Activated naive CD8-positive, alpha-beta T cell treated with anti-CD3 and anti-CD28 coated beads, Interleukin-2, amount 10 ng/mL, durations not matched to agents 7 days and 5 days (primary cell): ENCODE data around the gene SLC4A2. TPM values are rescaled to one million over a fixed set of nuclear protein-coding genes. Genes with fewer than 3 reads are reported as not detected.
"Not testable (repeated sequence)": the region's sequence is repeated elsewhere in the genome, so short reads cannot be mapped to it uniquely, and the experiment has no call there.

Experiments
- ATAC-seq: fragments of 150-1000 bp; cut with Tn5 transposase; one replicate; pipeline ENCODE4 v1.10.0; 2021; ENCODE audit warnings: low read depth, moderate library complexity
- POLR2A ChIA-PET: fragments of 350-600 bp; sonication (Branson Sonifier 250); formaldehyde crosslinking; loops from one replicate; lab custom pipeline; 2021; ENCODE audit warnings: antibody characterized with exemption; lab: Charles Lee
- DNase-seq: peaks from one replicate; pipeline ENCODE4 v3.0.0; 2021
- H3K27ac Mint-ChIP-seq: one replicate; pipeline ENCODE4 v1.8.0; 2022; ENCODE audit warnings: mild to moderate bottlenecking, mixed read lengths
- H3K27me3 Mint-ChIP-seq: one replicate; pipeline ENCODE4 v1.8.0; 2022; ENCODE audit warnings: mild to moderate bottlenecking, moderate library complexity, mixed read lengths
- H3K36me3 Mint-ChIP-seq: one replicate; pipeline ENCODE4 v1.8.0; 2021; ENCODE audit warnings: mild to moderate bottlenecking, mixed read lengths
- H3K4me1 Mint-ChIP-seq: one replicate; pipeline ENCODE4 v1.8.0; 2021; ENCODE audit warnings: mixed read lengths
- H3K4me3 Mint-ChIP-seq: one replicate; pipeline ENCODE4 v1.8.0; 2022; ENCODE audit warnings: mild to moderate bottlenecking, moderate library complexity, mixed read lengths
- H3K9me3 Mint-ChIP-seq: one replicate; pipeline ENCODE4 v1.8.0; 2021; ENCODE audit warnings: mixed read lengths
- total RNA-seq, 2 experiments: library from RNA; stranded (reverse); gene quantifications; one replicate each; pipeline ENCODE4 v1.2.3, GENCODE V29; 2021

Gene SLC4A2
- 10 to 100 TPM; 86.8 to 89.9 TPM for total RNA-seq

- no peaks in the 10 kb centered on the region for H3K27me3 Mint-ChIP-seq
- POLR2A ChIA-PET, result interaction anchor here (0.9 to 4.1 kb wide), 6 partner anchors 10 to 46 kb away, joined by 4 to 32 read pairs (median 7); partner anchors contain the start of genes ABCB8, FASTK and TMUB1
- peaks cover 28% of the 10 kb centered on the region for H3K4me1 Mint-ChIP-seq
- DNase-seq (peak; percentile 91), ATAC-seq (peak; percentile 8)
- H3K9me3 Mint-ChIP-seq, result no peaks in the 10 kb centered on the region
- H3K27ac Mint-ChIP-seq, result peak within 1 kb of the TSS; percentile 93
- H3K4me3 Mint-ChIP-seq, result peak within 1 kb of the TSS; percentile 98
- peaks cover 5% of the 10 kb centered on the region for H3K36me3 Mint-ChIP-seq
Observed at GRCh38 chr7:151059367-151060112, at the start of gene SLC4A2. SLC4A2 (plus strand) TSS chr7:151059589; CDS start chr7:151061988, 2,399 bp downstream.

DNA sequence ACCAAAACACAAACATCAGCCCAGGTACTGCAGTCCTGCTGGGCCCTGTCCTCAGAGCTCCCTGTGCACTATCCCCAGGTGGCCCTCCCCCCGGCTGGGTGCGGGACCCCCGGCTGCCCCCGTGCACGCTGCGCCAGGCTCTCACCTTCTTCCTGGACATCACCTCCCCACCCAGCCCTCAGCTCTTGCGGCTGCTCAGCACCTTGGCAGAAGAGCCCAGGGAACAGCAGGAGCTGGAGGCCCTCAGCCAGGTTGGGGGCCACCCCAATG, 49.4 kb upstream of the SLC4A2 start:
- peak overlapping the region; percentile 80 for H3K4me3 Mint-ChIP-seq
- DNase-seq (no peak), ATAC-seq (no peak)
- no peaks in the 10 kb centered on the region for H3K27me3 Mint-ChIP-seq
- H3K4me1 Mint-ChIP-seq, result peaks cover 48% of the 10 kb centered on the region
- no peaks in the 10 kb centered on the region for H3K9me3 Mint-ChIP-seq
- H3K27ac Mint-ChIP-seq, result peak overlapping the region; percentile 93
- H3K36me3 Mint-ChIP-seq, result peaks cover 5% of the 10 kb centered on the region
- POLR2A ChIA-PET, result interaction anchor here (0.6 to 2.2 kb wide), 6 partner anchors 9 to 143 kb away, joined by 3 to 11 read pairs (median 3); no protein-coding TSS in a partner anchor

DNA sequence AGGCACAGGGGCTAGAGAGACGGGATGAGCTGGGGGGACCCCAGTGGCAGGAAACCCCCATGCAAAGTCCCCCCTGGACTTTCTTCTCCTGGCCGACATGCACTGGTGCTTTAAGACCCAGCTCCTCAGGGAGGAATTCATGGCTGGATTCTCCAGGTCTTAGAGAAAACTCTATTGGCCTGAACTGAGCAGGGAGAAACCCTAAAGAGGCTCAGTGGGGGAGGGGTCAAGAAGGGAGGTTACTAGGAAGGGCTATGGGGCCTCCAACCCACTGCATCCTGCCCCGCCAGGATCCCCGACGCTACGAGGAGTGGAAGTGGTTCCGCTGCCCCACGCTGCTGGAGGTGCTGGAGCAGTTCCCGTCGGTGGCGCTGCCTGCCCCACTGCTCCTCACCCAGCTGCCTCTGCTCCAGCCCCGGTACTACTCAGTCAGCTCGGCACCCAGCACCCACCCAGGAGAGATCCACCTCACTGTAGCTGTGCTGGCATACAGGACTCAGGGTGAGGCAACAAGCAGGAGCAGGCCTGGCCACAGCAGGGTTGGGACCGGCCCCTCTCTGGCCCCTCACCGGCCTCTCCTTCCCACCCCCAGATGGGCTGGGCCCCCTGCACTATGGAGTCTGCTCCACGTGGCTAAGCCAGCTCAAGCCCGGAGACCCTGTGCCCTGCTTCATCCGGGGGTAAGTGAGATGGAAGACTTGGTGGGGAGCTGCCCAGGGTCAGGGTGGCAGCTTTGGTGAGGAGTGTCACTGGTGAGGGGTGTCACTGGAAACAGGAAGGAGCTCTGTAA, 48.9 kb upstream of the SLC4A2 start:
- H3K36me3 Mint-ChIP-seq, result peaks cover 5% of the 10 kb centered on the region
- POLR2A ChIA-PET, result interaction anchor here (0.7 to 2.2 kb wide), 7 partner anchors 9 to 101 kb away, joined by 3 to 11 read pairs (median 3); no protein-coding TSS in a partner anchor
- no peaks in the 10 kb centered on the region for H3K9me3 Mint-ChIP-seq

DNA sequence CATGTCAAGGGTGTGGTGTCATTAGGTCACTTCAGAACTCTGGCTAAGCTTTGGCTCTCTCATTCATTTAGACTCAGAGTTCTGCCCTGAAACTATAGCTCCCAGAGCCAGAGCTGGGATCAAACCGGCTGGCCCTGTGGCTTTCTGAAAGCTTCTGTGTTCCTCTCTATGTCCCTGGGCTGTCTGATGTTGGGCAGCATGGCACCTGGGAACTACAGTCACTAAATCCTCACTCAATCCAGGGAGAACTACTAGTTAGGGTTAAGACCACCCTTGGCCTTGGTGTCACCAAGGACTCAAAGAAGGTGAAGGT, 48.3 kb upstream of the SLC4A2 start:
- Mint-ChIP-seq H3K4me1 (peaks cover 55% of the 10 kb centered on the region), H3K9me3 (no peaks in the 10 kb centered on the region), H3K4me3 (peak overlapping the region; percentile 80), H3K36me3 (peaks cover 5% of the 10 kb centered on the region), H3K27ac (peak overlapping the region; percentile 93), H3K27me3 (no peaks in the 10 kb centered on the region)
- ATAC-seq, result no peak
- POLR2A ChIA-PET, result interaction anchor here (0.9 to 2.2 kb wide), 4 partner anchors 8 to 48 kb away, joined by 3 to 11 read pairs (median 4); no protein-coding TSS in a partner anchor
- no peak for DNase-seq

More for the DNA sequence above, 48.9 kb upstream of the SLC4A2 start:
- DNase-seq, result peak; percentile 60
- peak; percentile 25 for ATAC-seq
- Mint-ChIP-seq H3K4me3 (peak overlapping the region; percentile 80), H3K27me3 (no peaks in the 10 kb centered on the region), H3K27ac (peak overlapping the region; percentile 93), H3K4me1 (peaks cover 53% of the 10 kb centered on the region)

DNA sequence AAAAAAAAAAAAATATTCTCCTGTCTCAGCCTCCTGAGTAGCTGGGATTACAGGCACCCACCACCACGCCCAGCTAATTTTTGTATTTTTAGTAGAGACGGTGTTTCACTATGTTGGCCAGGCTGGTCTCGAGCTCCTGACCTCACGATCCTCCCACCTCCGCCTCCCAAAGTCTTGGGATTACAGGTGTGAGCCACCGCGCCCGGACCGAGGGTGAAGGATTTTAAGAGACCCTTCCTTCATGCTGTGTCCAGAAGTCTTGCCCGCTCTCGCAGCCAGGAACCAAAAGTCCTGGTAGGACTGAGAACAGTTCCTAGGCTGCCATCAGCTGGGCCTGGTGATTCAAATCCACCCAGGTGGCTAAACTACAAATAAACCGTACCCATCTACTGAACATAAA, 47.8 kb upstream of the SLC4A2 start:
- POLR2A ChIA-PET, result interaction anchor here (0.9 to 2.2 kb wide), 5 partner anchors 8 to 71 kb away, joined by 3 to 11 read pairs (median 4); partner anchors contain the start of gene TMUB1

GRCh38 chr7:151012031-151012692, 47.2 kb upstream of the SLC4A2 start:
- Mint-ChIP-seq H3K27me3 (no peaks in the 10 kb centered on the region), H3K27ac (peak overlapping the region; percentile 76), H3K4me3 (peak overlapping the region; percentile 54), H3K4me1 (peaks cover 61% of the 10 kb centered on the region), H3K36me3 (peaks cover 5% of the 10 kb centered on the region), H3K9me3 (no peaks in the 10 kb centered on the region)
- DNase-seq, result no peak
- POLR2A ChIA-PET, result interaction anchor here (1.1 kb wide), 1 partner anchor 71 kb away, joined by 4 read pairs; the partner anchor contains the start of gene TMUB1
- no peak for ATAC-seq

More for the DNA sequence above, 47.8 kb upstream of the SLC4A2 start:
- DNase-seq, H3K27me3 Mint-ChIP-seq, H3K36me3 Mint-ChIP-seq, ATAC-seq, H3K9me3 Mint-ChIP-seq: not testable (repeated sequence)
- Mint-ChIP-seq H3K4me3 (peak overlapping the region; percentile 28), H3K27ac (peak overlapping the region; percentile 76), H3K4me1 (peaks cover 59% of the 10 kb centered on the region)

GRCh38 chr7:151012911-151013347, 46.5 kb upstream of the SLC4A2 start:
- DNase-seq (no peak), ATAC-seq (no peak)
- H3K27ac Mint-ChIP-seq, result peak overlapping the region; percentile 76
- H3K9me3 Mint-ChIP-seq, result no peaks in the 10 kb centered on the region
- H3K4me3 Mint-ChIP-seq, result peak overlapping the region; percentile 54
- peaks cover 5% of the 10 kb centered on the region for H3K36me3 Mint-ChIP-seq
- POLR2A ChIA-PET, result interaction anchor here (0.9 to 1.1 kb wide), 2 partner anchors 19 to 68 kb away, joined by 3 to 4 read pairs; partner anchors contain the start of gene FASTK
- no peaks in the 10 kb centered on the region for H3K27me3 Mint-ChIP-seq
- H3K4me1 Mint-ChIP-seq, result peaks cover 62% of the 10 kb centered on the region

DNA sequence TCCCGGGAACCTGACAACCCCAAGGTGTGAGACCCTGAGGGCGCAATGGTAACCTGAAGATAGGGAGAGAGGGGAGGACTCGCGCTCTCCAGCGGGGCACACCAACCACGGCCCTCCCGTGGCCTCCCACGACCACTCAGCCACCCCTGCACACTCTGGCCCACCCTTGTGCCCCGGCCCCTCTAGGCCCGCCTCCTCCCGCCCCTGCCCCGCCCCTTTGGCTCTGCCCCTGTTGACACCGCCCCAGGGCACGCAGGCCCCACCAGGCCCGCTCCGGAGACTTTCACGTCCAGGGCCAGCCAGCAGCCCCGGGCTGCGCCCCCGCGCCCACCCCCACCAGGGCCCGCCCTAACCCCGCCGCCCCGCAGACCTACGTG, 46.0 kb upstream of the SLC4A2 start:
- no peaks in the 10 kb centered on the region for H3K9me3 Mint-ChIP-seq
- peak overlapping the region; percentile 98 for H3K27ac Mint-ChIP-seq
- POLR2A ChIA-PET, result interaction anchor here (0.8 to 1.1 kb wide), 5 partner anchors 15 to 67 kb away, joined by 3 to 9 read pairs (median 4); partner anchors contain the start of genes ABCB8, FASTK and SLC4A2
- no peak for DNase-seq
- peak overlapping the region; percentile 93 for H3K4me3 Mint-ChIP-seq
- H3K36me3 Mint-ChIP-seq, result peaks cover 5% of the 10 kb centered on the region
- no peaks in the 10 kb centered on the region for H3K27me3 Mint-ChIP-seq
- peaks cover 62% of the 10 kb centered on the region for H3K4me1 Mint-ChIP-seq
- no peak for ATAC-seq

GRCh38 chr7:151013733-151014497, 45.5 kb upstream of the SLC4A2 start:
- Mint-ChIP-seq H3K4me1 (peaks cover 61% of the 10 kb centered on the region), H3K9me3 (no peaks in the 10 kb centered on the region), H3K36me3 (peaks cover 5% of the 10 kb centered on the region), H3K4me3 (peak overlapping the region; percentile 93), H3K27me3 (peaks cover 2% of the 10 kb centered on the region), H3K27ac (peak overlapping the region; percentile 98)
- ATAC-seq, result peak; percentile 57
- POLR2A ChIA-PET, result interaction anchor here (0.8 to 1.4 kb wide), 8 partner anchors 12 to 67 kb away, joined by 3 to 9 read pairs (median 4); partner anchors contain the start of genes ABCB8, FASTK and SLC4A2
- peak; percentile 90 for DNase-seq

GRCh38 chr7:151014950-151015349, 44.4 kb upstream of the SLC4A2 start:
- peak overlapping the region; percentile 93 for H3K4me3 Mint-ChIP-seq
- POLR2A ChIA-PET, result interaction anchor here (0.6 to 1.4 kb wide), 5 partner anchors 11 to 109 kb away, joined by 3 to 4 read pairs (median 3); partner anchors contain the start of gene FASTK
- H3K4me1 Mint-ChIP-seq, result peaks cover 63% of the 10 kb centered on the region
- peak overlapping the region; percentile 98 for H3K27ac Mint-ChIP-seq
- DNase-seq (no peak), ATAC-seq (no peak)
- H3K9me3 Mint-ChIP-seq, result no peaks in the 10 kb centered on the region
- H3K27me3 Mint-ChIP-seq, result peaks cover 8% of the 10 kb centered on the region
- H3K36me3 Mint-ChIP-seq, result peaks cover 5% of the 10 kb centered on the region

- POLR2A ChIA-PET, result no interaction called here
Observed at GRCh38 chr7:151015967-151016366, 43.4 kb upstream of the SLC4A2 start.

DNA sequence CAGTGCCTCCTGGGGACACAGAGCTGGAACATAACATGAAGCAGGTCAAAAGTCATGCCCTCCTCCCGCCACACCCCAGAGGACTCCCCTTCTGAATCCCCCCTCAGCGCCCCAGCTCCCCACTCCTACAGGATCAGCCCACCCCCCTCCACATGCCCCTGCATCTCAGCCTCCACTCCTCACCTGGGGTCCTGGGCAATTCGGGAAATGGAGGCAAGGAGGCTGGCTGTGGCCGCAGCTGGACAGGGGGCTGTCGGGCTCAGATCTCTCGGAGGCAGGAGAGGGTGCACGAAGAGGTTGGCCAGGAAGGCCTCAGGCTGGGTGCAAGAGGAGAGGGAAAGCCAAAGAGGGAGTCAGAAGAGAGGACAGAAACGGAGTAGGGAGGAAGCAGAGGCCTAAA, 42.9 kb upstream of the SLC4A2 start:
- peaks cover 53% of the 10 kb centered on the region for H3K4me1 Mint-ChIP-seq
- ATAC-seq (no peak), DNase-seq (no peak)
- H3K27ac Mint-ChIP-seq, result peak overlapping the region; percentile 56
- H3K4me3 Mint-ChIP-seq, result peak overlapping the region; percentile 80
- peaks cover 18% of the 10 kb centered on the region for H3K27me3 Mint-ChIP-seq
- H3K9me3 Mint-ChIP-seq, result no peaks in the 10 kb centered on the region
- POLR2A ChIA-PET, result interaction anchor here (0.9 kb wide), 1 partner anchor 68 kb away, joined by 3 read pairs; no protein-coding TSS in a partner anchor
- peaks cover 5% of the 10 kb centered on the region for H3K36me3 Mint-ChIP-seq

More at GRCh38 chr7:151015967-151016366, 43.4 kb upstream of the SLC4A2 start:
- H3K27ac Mint-ChIP-seq, result peak overlapping the region; percentile 56
- peak overlapping the region; percentile 46 for H3K4me3 Mint-ChIP-seq
- ATAC-seq (no peak), DNase-seq (no peak)
- peaks cover 15% of the 10 kb centered on the region for H3K27me3 Mint-ChIP-seq
- no peaks in the 10 kb centered on the region for H3K9me3 Mint-ChIP-seq
- peaks cover 5% of the 10 kb centered on the region for H3K36me3 Mint-ChIP-seq
- peaks cover 57% of the 10 kb centered on the region for H3K4me1 Mint-ChIP-seq
